ENCODE measurements around the gene EXOC4. TPM values are rescaled to one million over a fixed set of nuclear protein-coding genes. Genes with fewer than 3 reads are reported as not detected.

The EXOC4 gene
- total and polyA plus RNA-seq, 7 experiments from 2014 or later: 44.1 to 106 (median 74.2) TPM

GRCh38 chr7:133850497-133851280, 597.8 kb downstream of the EXOC4 start:
- no peak overlapping the region for H3K27ac Mint-ChIP-seq
- DNase-seq (no peak), ATAC-seq (no peak)
- Histone ChIP-seq H3K4me1 (ENCODE audit: control insufficient read depth in 2 of 2, insufficient read depth in 2 of 2, low read length in 2 of 2) (no peaks in the 10 kb centered on the region), H3K27me3 (ENCODE audit: control insufficient read depth in 2 of 2, insufficient read depth in 2 of 2, low read length in 2 of 2) (no peaks in the 10 kb centered on the region), H3K36me3 (ENCODE audit: control insufficient read depth in 2 of 3, insufficient read depth in 3 of 3, low read length in 3 of 3) (no peaks in the 10 kb centered on the region), H3K27ac (ENCODE audit: low read depth, low read length) (no peak overlapping the region), H3K9me3 (ENCODE audit: control insufficient read depth in 2 of 3, low read length in 3 of 3) (no peaks in the 10 kb centered on the region), H3K4me3 (ENCODE audit: low read length) (no peak overlapping the region)
- intact Hi-C loops (cut with micrococcal nuclease): no loop called here
- H3K27me3 Mint-ChIP-seq: no peaks in the 10 kb centered on the region
- no peaks in the 10 kb centered on the region for H3K9me3 Mint-ChIP-seq
- H3K4me3 Mint-ChIP-seq: no peak overlapping the region
- peaks cover 0 to 26% (median 0%) of the 10 kb centered on the region in 5 donors for H3K36me3 Mint-ChIP-seq
- peaks cover 0 to 9% (median 0%) of the 10 kb centered on the region in 7 donors for H3K4me1 Mint-ChIP-seq
- ChIA-PET POLR2A (no interaction called here), CTCF (no interaction called here)

GRCh38 chr7:133851411-133851810, 598.5 kb downstream of the EXOC4 start:
- no peaks in the 10 kb centered on the region for H3K36me3 ChIP-seq (ENCODE audit: control insufficient read depth in 2 of 3, insufficient read depth in 3 of 3, low read length in 3 of 3)
- H3K4me3 Mint-ChIP-seq: no peak overlapping the region
- DNase-seq: no peak

DNA sequence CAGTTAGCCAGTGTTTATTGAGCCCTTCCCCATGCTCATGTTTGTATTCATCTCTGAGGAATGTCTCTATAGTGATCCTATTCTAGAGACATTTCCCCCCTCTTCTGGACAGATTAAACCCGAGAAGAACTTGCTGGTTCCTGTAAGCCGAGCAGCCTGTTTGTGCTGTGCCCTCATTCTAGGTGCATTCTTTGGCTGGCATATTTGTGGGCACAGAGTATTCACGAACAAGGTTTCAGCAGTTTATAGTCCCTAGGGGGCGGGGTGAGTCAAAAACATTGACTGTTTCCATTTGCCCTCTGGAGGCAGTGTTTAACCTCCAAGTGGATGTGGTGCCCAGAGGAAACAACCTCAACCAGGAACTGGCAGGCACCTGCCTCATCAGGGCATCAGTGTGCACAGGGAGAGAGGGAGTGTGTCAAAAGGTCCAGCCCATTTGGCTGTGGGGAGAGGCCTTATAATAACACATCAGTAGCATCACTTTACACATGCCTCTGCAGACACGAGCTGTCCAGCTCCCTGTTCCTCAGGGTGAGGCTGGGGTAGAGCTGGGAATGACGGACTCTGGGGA, 600.9 kb downstream of the EXOC4 start:
- peaks cover 0 to 20% (median 1%) of the 10 kb centered on the region in 5 donors for H3K36me3 Mint-ChIP-seq
- peaks cover 0 to 9% (median 0%) of the 10 kb centered on the region in 7 donors for H3K4me1 Mint-ChIP-seq
- POLR2A ChIA-PET: interaction anchor here (0.6 kb wide), 1 partner anchor 719 kb away, joined by 3 read pairs; no protein-coding TSS in a partner anchor
- peak in 4 of 9 donors; percentile 1 to 19 (median 9) for DNase-seq
- no peak overlapping the region for H3K4me3 Mint-ChIP-seq
- peaks cover 0 to 2% (median 0%) of the 10 kb centered on the region in 11 donors for H3K9me3 Mint-ChIP-seq
- no peak overlapping the region for H3K27ac ChIP-seq (ENCODE audit: low read depth, low read length)
- CTCF ChIA-PET: no interaction called here
- H3K36me3 ChIP-seq (ENCODE audit: control insufficient read depth in 2 of 3, insufficient read depth in 3 of 3, low read length in 3 of 3): no peaks in the 10 kb centered on the region
- H3K27me3 ChIP-seq (ENCODE audit: control insufficient read depth in 2 of 2, insufficient read depth in 2 of 2, low read length in 2 of 2): no peaks in the 10 kb centered on the region
- no peaks in the 10 kb centered on the region for H3K4me1 ChIP-seq (ENCODE audit: control insufficient read depth in 2 of 2, insufficient read depth in 2 of 2, low read length in 2 of 2)
- H3K4me3 ChIP-seq (ENCODE audit: low read length): no peak overlapping the region
- intact Hi-C loops (cut with micrococcal nuclease): no loop called here
- no peaks in the 10 kb centered on the region for H3K9me3 ChIP-seq (ENCODE audit: control insufficient read depth in 2 of 3, low read length in 3 of 3)
- peak overlapping the region in 3 of 9 donors; percentile 9 to 26 (median 11) for H3K27ac Mint-ChIP-seq
- H3K27me3 Mint-ChIP-seq: no peaks in the 10 kb centered on the region
- ATAC-seq: peak; percentile 42

More at GRCh38 chr7:133851411-133851810, 598.5 kb downstream of the EXOC4 start:
- H3K27ac ChIP-seq (ENCODE audit: low read depth, low read length): no peak overlapping the region
- Mint-ChIP-seq H3K4me1 (peaks cover 0 to 9% (median 0%) of the 10 kb centered on the region in 7 donors), H3K9me3 (no peaks in the 10 kb centered on the region), H3K36me3 (peaks cover 0 to 26% (median 0%) of the 10 kb centered on the region in 5 donors), H3K27ac (no peak overlapping the region), H3K27me3 (no peaks in the 10 kb centered on the region)
- no peak for ATAC-seq
- no peaks in the 10 kb centered on the region for H3K27me3 ChIP-seq (ENCODE audit: control insufficient read depth in 2 of 2, insufficient read depth in 2 of 2, low read length in 2 of 2)
- ChIA-PET CTCF (no interaction called here), POLR2A (no interaction called here)
- no peaks in the 10 kb centered on the region for H3K4me1 ChIP-seq (ENCODE audit: control insufficient read depth in 2 of 2, insufficient read depth in 2 of 2, low read length in 2 of 2)
- H3K9me3 ChIP-seq (ENCODE audit: control insufficient read depth in 2 of 3, low read length in 3 of 3): no peaks in the 10 kb centered on the region
- no peak overlapping the region for H3K4me3 ChIP-seq (ENCODE audit: low read length)
- intact Hi-C loops (cut with micrococcal nuclease): no loop called here

DNA sequence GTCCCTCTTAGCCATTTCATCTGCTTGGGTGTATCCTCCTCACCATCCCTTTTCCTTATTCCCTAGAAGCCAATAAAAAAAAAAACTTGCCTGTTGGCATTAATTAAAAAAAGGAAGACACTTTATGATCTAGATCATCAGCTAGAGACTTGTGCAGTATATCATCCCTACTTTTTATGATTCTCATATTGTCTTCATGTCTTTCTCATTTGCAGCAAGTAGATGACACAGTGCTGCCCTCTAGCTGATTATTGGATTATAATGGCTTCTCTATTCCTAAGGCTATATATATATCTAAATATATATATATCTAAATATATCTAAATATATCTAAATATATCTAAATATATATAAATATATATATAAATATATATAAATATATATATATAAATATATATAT, 601.9 kb downstream of the EXOC4 start:
- DNase-seq (peak in 3 of 9 donors; percentile 9 to 20 (median 11)), ATAC-seq (no peak)
- Histone ChIP-seq H3K4me3 (ENCODE audit: low read length) (no peak overlapping the region), H3K9me3 (ENCODE audit: control insufficient read depth in 2 of 3, low read length in 3 of 3) (no peaks in the 10 kb centered on the region), H3K4me1 (ENCODE audit: control insufficient read depth in 2 of 2, insufficient read depth in 2 of 2, low read length in 2 of 2) (no peaks in the 10 kb centered on the region), H3K36me3 (ENCODE audit: control insufficient read depth in 2 of 3, insufficient read depth in 3 of 3, low read length in 3 of 3) (no peaks in the 10 kb centered on the region), H3K27me3 (ENCODE audit: control insufficient read depth in 2 of 2, insufficient read depth in 2 of 2, low read length in 2 of 2) (no peaks in the 10 kb centered on the region), H3K27ac (ENCODE audit: low read depth, low read length) (no peak overlapping the region)
- ChIA-PET POLR2A (interaction anchor here (0.6 kb wide), 2 partner anchors 137 to 720 kb away, joined by 3 read pairs; no protein-coding TSS in a partner anchor), CTCF (no interaction called here)
- intact Hi-C loops (cut with micrococcal nuclease): no loop called here
- Mint-ChIP-seq H3K27ac (peak overlapping the region in 1 of 9 donors; percentile 67), H3K9me3 (peaks cover 0 to 2% (median 0%) of the 10 kb centered on the region in 11 donors), H3K36me3 (peaks cover 0 to 22% (median 8%) of the 10 kb centered on the region in 5 donors), H3K4me3 (no peak overlapping the region), H3K27me3 (no peaks in the 10 kb centered on the region), H3K4me1 (peaks cover 0 to 10% (median 2%) of the 10 kb centered on the region in 7 donors)

- ChIA-PET POLR2A (no interaction called here), CTCF (interaction anchor here (0.6 kb wide), 1 partner anchor 213 kb away, joined by 4 read pairs; no protein-coding TSS in a partner anchor)
- H3K4me1 ChIP-seq (ENCODE audit: control insufficient read depth in 2 of 2, insufficient read depth in 2 of 2, low read length in 2 of 2): no peaks in the 10 kb centered on the region
- Mint-ChIP-seq H3K27me3 (no peaks in the 10 kb centered on the region), H3K9me3 (peaks cover 0 to 2% (median 0%) of the 10 kb centered on the region in 11 donors), H3K36me3 (peaks cover 0 to 21% (median 8%) of the 10 kb centered on the region in 5 donors), H3K4me1 (peaks cover 0 to 6% (median 2%) of the 10 kb centered on the region in 7 donors), H3K27ac (no peak overlapping the region), H3K4me3 (no peak overlapping the region)
- no peaks in the 10 kb centered on the region for H3K27me3 ChIP-seq (ENCODE audit: control insufficient read depth in 2 of 2, insufficient read depth in 2 of 2, low read length in 2 of 2)
- H3K9me3 ChIP-seq (ENCODE audit: control insufficient read depth in 2 of 3, low read length in 3 of 3): no peaks in the 10 kb centered on the region
- intact Hi-C loops (cut with micrococcal nuclease): no loop called here
- no peaks in the 10 kb centered on the region for H3K36me3 ChIP-seq (ENCODE audit: control insufficient read depth in 2 of 3, insufficient read depth in 3 of 3, low read length in 3 of 3)
- ATAC-seq: no peak
- no peak overlapping the region for H3K4me3 ChIP-seq (ENCODE audit: low read length)
- H3K27ac ChIP-seq (ENCODE audit: low read depth, low read length): no peak overlapping the region
- no peak for DNase-seq
Observed at GRCh38 chr7:133857376-133858119, 604.7 kb downstream of the EXOC4 start.

DNA sequence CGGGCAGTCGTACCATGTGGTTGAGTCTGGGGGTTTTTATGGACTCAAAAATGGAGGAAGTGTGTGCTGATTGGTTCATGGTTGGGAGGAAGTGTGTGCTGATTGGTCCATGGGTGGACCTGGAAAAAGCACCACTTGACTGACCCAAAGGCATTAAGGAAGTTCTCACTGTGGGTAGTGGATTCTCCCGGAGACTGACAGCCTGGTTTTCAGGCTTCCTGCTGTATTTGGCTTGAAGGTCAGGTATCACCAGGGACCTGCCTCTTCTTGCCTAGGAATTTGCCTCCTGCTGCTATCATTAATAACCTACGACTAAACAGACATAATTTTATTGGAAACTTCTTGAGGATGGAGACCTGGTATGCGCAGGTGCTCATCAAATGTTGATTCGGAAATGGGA, 605.4 kb downstream of the EXOC4 start:
- Histone ChIP-seq H3K36me3 (ENCODE audit: control insufficient read depth in 2 of 3, insufficient read depth in 3 of 3, low read length in 3 of 3) (no peaks in the 10 kb centered on the region), H3K9me3 (ENCODE audit: control insufficient read depth in 2 of 3, low read length in 3 of 3) (no peaks in the 10 kb centered on the region), H3K27me3 (ENCODE audit: control insufficient read depth in 2 of 2, insufficient read depth in 2 of 2, low read length in 2 of 2) (no peaks in the 10 kb centered on the region), H3K27ac (ENCODE audit: low read depth, low read length) (no peak overlapping the region), H3K4me1 (ENCODE audit: control insufficient read depth in 2 of 2, insufficient read depth in 2 of 2, low read length in 2 of 2) (no peaks in the 10 kb centered on the region), H3K4me3 (ENCODE audit: low read length) (no peak overlapping the region)
- Mint-ChIP-seq H3K4me1 (peaks cover 0 to 6% (median 1%) of the 10 kb centered on the region in 7 donors), H3K4me3 (no peak overlapping the region), H3K36me3 (peaks cover 0 to 17% (median 8%) of the 10 kb centered on the region in 5 donors), H3K27ac (no peak overlapping the region), H3K9me3 (peaks cover 0 to 2% (median 0%) of the 10 kb centered on the region in 11 donors), H3K27me3 (no peaks in the 10 kb centered on the region)
- ChIA-PET CTCF (no interaction called here), POLR2A (no interaction called here)
- intact Hi-C loops (cut with micrococcal nuclease): no loop called here
- DNase-seq (no peak), ATAC-seq (no peak)

All from naive thymus-derived CD4-positive, alpha-beta T cell (primary cell).